ENCODE measurements around the gene PINLYP.

DNA sequence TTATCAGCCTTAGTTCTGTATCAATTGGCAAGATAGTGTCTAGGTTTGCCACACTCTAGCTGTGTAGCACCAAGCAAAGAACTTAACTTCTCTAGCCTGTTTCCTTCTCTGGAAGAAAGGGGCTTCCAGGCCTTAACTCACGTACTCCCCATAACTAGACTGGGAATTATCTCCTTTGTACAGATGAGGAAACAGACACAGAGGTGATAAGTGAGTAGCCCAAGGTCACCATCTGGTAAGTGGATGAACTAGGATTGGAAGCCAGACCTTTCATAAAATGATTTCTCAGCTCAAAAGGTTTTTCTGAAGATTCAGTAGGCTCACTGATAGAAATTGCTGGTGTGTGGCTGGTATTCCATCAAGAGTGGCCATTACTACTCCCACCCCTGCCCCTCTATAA, 40.7 kb downstream of the PINLYP start:
- no peak for TF ChIP-seq ZNF629 (CRISPR knock-in tag; conservative IDR thresholded peaks at IDR 0.05)
- TF ChIP-seq, protein P1, sequence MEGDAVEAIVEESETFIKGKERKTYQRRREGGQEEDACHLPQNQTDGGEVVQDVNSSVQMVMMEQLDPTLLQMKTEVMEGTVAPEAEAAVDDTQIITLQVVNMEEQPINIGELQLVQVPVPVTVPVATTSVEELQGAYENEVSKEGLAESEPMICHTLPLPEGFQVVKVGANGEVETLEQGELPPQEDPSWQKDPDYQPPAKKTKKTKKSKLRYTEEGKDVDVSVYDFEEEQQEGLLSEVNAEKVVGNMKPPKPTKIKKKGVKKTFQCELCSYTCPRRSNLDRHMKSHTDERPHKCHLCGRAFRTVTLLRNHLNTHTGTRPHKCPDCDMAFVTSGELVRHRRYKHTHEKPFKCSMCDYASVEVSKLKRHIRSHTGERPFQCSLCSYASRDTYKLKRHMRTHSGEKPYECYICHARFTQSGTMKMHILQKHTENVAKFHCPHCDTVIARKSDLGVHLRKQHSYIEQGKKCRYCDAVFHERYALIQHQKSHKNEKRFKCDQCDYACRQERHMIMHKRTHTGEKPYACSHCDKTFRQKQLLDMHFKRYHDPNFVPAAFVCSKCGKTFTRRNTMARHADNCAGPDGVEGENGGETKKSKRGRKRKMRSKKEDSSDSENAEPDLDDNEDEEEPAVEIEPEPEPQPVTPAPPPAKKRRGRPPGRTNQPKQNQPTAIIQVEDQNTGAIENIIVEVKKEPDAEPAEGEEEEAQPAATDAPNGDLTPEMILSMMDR (CRISPR knock-in tag; IDR thresholded peaks at IDR 0.05): no peak
- TF ChIP-seq NCOA1 (CRISPR knock-in tag; IDR thresholded peaks at IDR 0.05): no peak
- TF ChIP-seq GATAD1 (CRISPR knock-in tag; IDR thresholded peaks at IDR 0.05): no peak

All from HepG2 (cell line).